PC-9 (cell line): Measurements from ENCODE around the gene OSBPL10. TPM values are rescaled to one million over a fixed set of nuclear protein-coding genes. Genes with fewer than 3 reads are reported as not detected.

ENCODE experiments used
- BruUV-seq: library from RNA; stranded (reverse); fragments of 400-500 nt; replicated peaks from 2 replicates; lab custom pipeline; 2021; lab: Mats Ljungman, UMichigan
- CTCF ChIA-PET: fragments of 300-600 bp; sonication (Branson Sonifier 250); formaldehyde crosslinking; loops from one replicate; lab custom pipeline; 2022; ENCODE audit warnings: antibody characterized with exemption; lab: Charles Lee
- POLR2A ChIA-PET: fragments of 300-600 bp; sonication (Branson Sonifier 250); formaldehyde crosslinking; loops from one replicate; lab custom pipeline; 2022; ENCODE audit warnings: antibody characterized with exemption; ENCODE audit not compliant: unreplicated experiment; lab: Charles Lee
- DNase-seq, 2 experiments: peaks; one replicate each; pipeline versions ENCODE4 v3.0.0 to v3.0.0-alpha.2; 2015 to 2022; ENCODE audit warnings: mixed read lengths in 1 of 2
- H2AFZ ChIP-seq: fragments of 200-600 bp; sonication (generic); 2 replicates; pipeline ENCODE4 v1.8.1; 2017; ENCODE audit warnings: antibody characterized with exemption
- H3F3A ChIP-seq: fragments of 200-600 bp; sonication (generic); 2 replicates; pipeline ENCODE4 v1.8.1; 2017; ENCODE audit warnings: antibody characterized with exemption, mild to moderate bottlenecking, low read depth; ENCODE audit not compliant: insufficient read depth
- H3K27ac ChIP-seq: fragments of 200-600 bp; sonication (generic); 2 replicates; pipeline ENCODE4 v1.6.1; 2016; ENCODE audit warnings: mixed run types
- H3K27me3 ChIP-seq: fragments of 200-600 bp; sonication (generic); 2 replicates; pipeline ENCODE4 v1.6.1; 2016; ENCODE audit warnings: low read depth, mixed run types; ENCODE audit not compliant: insufficient read depth
- H3K36me3 ChIP-seq: fragments of 200-600 bp; sonication (generic); 2 replicates; pipeline ENCODE4 v1.6.1; 2016; ENCODE audit warnings: low read depth, mixed run types
- H3K4me1 ChIP-seq: fragments of 200-600 bp; sonication (generic); replicated peaks from 2 replicates; pipeline ENCODE4 v1.6.1; 2016; ENCODE audit warnings: mixed run types; ENCODE audit not compliant: insufficient read depth
- H3K4me2 ChIP-seq: fragments of 200-600 bp; sonication (generic); 2 replicates; pipeline ENCODE4 v1.6.1; 2017; ENCODE audit warnings: mixed run types
- H3K4me3 ChIP-seq: fragments of 200-600 bp; sonication (generic); 2 replicates; pipeline ENCODE4 v1.6.1; 2016; ENCODE audit warnings: mixed run types
- H3K79me2 ChIP-seq: fragments of 200-600 bp; sonication (generic); 2 replicates; pipeline ENCODE4 v1.6.1; 2017; ENCODE audit warnings: low read depth, mixed run types
- H3K9me2 ChIP-seq: fragments of 200-600 bp; sonication (generic); 2 replicates; pipeline ENCODE4 v1.8.1; 2017; ENCODE audit warnings: mild to moderate bottlenecking; ENCODE audit not compliant: insufficient read depth
- H3K9me3 ChIP-seq: fragments of 200-600 bp; sonication (generic); 2 replicates; pipeline ENCODE4 v1.8.1; 2016; ENCODE audit warnings: low read depth; ENCODE audit not compliant: insufficient read depth
- H4K20me1 ChIP-seq: fragments of 200-600 bp; sonication (generic); 2 replicates; pipeline ENCODE4 v1.8.1; 2017; ENCODE audit not compliant: insufficient read depth
- EZH2 ChIP-seq: fragments of 200-600 bp; sonication (generic); IDR thresholded peaks from 2 replicates; pipeline ENCODE4 v1.8.0; 2017; ENCODE audit warnings: antibody characterized with exemption, low read depth
- intact Hi-C: fragments of 100-400 bp; cut with micrococcal nuclease; formaldehyde crosslinking; loops from one replicate; pipeline ENCODE4 v1.10.0; 2022; ENCODE audit not compliant: unreplicated experiment
- total RNA-seq: library from RNA; stranded (reverse); gene quantifications from 2 replicates; pipeline ENCODE4 v1.2.3, GENCODE V29; 2021
- TF ChIP-seq, protein P1 (sequence below): fragments of 200-600 bp; sonication (generic); conservative IDR thresholded peaks from 2 replicates; pipeline ENCODE4 v1.6.1; 2017; ENCODE audit warnings: mixed run types, antibody characterized with exemption, mild to moderate bottlenecking, moderate library complexity

Gene OSBPL10
- total RNA-seq, 1 experiment from 2014 or later, result 42.0 TPM

GRCh38 chr3:31836131-31837075, 144.7 kb downstream of the OSBPL10 start:
- no peak overlapping the region for H3K4me3 ChIP-seq
- H2AFZ ChIP-seq, result no peak overlapping the region
- TF ChIP-seq, protein P1, sequence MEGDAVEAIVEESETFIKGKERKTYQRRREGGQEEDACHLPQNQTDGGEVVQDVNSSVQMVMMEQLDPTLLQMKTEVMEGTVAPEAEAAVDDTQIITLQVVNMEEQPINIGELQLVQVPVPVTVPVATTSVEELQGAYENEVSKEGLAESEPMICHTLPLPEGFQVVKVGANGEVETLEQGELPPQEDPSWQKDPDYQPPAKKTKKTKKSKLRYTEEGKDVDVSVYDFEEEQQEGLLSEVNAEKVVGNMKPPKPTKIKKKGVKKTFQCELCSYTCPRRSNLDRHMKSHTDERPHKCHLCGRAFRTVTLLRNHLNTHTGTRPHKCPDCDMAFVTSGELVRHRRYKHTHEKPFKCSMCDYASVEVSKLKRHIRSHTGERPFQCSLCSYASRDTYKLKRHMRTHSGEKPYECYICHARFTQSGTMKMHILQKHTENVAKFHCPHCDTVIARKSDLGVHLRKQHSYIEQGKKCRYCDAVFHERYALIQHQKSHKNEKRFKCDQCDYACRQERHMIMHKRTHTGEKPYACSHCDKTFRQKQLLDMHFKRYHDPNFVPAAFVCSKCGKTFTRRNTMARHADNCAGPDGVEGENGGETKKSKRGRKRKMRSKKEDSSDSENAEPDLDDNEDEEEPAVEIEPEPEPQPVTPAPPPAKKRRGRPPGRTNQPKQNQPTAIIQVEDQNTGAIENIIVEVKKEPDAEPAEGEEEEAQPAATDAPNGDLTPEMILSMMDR, result no peak
- TF ChIP-seq EZH2, result no peak
- CTCF ChIA-PET, result no interaction called here
- H3K79me2 ChIP-seq, result no peaks in the 10 kb centered on the region
- H3K27ac ChIP-seq, result no peak overlapping the region
- no peak overlapping the region for H3K4me2 ChIP-seq
- no peaks in the 10 kb centered on the region for H3K9me2 ChIP-seq
- POLR2A ChIA-PET, result interaction anchor here (0.6 kb wide), 1 partner anchor 47 kb away, joined by 10 read pairs; no protein-coding TSS in a partner anchor
- no peaks in the 10 kb centered on the region for H3K9me3 ChIP-seq
- H4K20me1 ChIP-seq, result no peaks in the 10 kb centered on the region
- no peak for DNase-seq
- H3K36me3 ChIP-seq, result no peaks in the 10 kb centered on the region
- H3K27me3 ChIP-seq, result no peaks in the 10 kb centered on the region
- no peaks in the 10 kb centered on the region for H3K4me1 ChIP-seq
- H3F3A ChIP-seq, result no peaks in the 10 kb centered on the region
- no TSS peak for BruUV-seq
- intact Hi-C loops, result no loop called here

GRCh38 chr3:31833391-31834190, 147.5 kb downstream of the OSBPL10 start:
- intact Hi-C loops, result no loop called here
- Histone ChIP-seq H3K9me2 (no peaks in the 10 kb centered on the region), H3K4me2 (no peak overlapping the region), H3K4me3 (no peak overlapping the region), H4K20me1 (no peaks in the 10 kb centered on the region), H3K36me3 (no peaks in the 10 kb centered on the region), H3K27ac (no peak overlapping the region), H3K79me2 (no peaks in the 10 kb centered on the region), H3K9me3 (no peaks in the 10 kb centered on the region), H2AFZ (no peak overlapping the region), H3K27me3 (no peaks in the 10 kb centered on the region), H3K4me1 (no peaks in the 10 kb centered on the region), H3F3A (no peaks in the 10 kb centered on the region)
- CTCF ChIA-PET, result no interaction called here
- DNase-seq, result no peak
- no TSS peak for BruUV-seq
- POLR2A ChIA-PET, result no interaction called here
- no peak for TF ChIP-seq EZH2
- TF ChIP-seq, protein P1, result no peak

DNA sequence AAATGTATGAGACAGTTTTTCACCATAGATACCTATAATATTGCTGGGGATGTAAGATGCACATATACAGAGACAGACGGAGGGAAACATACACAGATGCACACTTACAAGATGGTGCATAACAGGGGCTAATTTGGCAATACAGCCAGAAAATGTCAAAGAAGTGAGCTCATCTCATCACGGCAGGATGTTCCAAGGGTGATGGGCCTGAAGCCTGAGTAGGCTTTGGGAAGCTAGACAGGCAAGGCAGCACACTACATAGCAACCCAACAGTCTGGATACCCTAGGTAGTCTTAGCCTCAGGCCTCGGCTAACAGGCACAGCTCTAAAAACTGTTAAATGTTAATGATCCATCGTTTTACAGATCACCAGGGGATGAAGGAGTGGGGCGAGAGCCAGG, 148.5 kb downstream of the OSBPL10 start:
- no peaks in the 10 kb centered on the region for H4K20me1 ChIP-seq
- H3F3A ChIP-seq, result no peaks in the 10 kb centered on the region
- TF ChIP-seq EZH2, result no peak
- TF ChIP-seq, protein P1, result no peak
- no peaks in the 10 kb centered on the region for H3K27me3 ChIP-seq
- H3K4me1 ChIP-seq, result no peaks in the 10 kb centered on the region
- H3K27ac ChIP-seq, result no peak overlapping the region
- ChIA-PET CTCF (no interaction called here), POLR2A (interaction anchor here (0.6 kb wide), 1 partner anchor 161 kb away, joined by 9 read pairs; no protein-coding TSS in a partner anchor)
- no peaks in the 10 kb centered on the region for H3K9me3 ChIP-seq
- intact Hi-C loops, result no loop called here
- no peaks in the 10 kb centered on the region for H3K79me2 ChIP-seq
- no peak overlapping the region for H3K4me3 ChIP-seq
- no peak overlapping the region for H2AFZ ChIP-seq
- no peak overlapping the region for H3K4me2 ChIP-seq
- no TSS peak for BruUV-seq
- DNase-seq, result no peak
- H3K36me3 ChIP-seq, result no peaks in the 10 kb centered on the region
- no peaks in the 10 kb centered on the region for H3K9me2 ChIP-seq
